GM23338 (cell line): ENCODE data around the gene NLK. TPM values are rescaled to one million over a fixed set of nuclear protein-coding genes. Genes with fewer than 3 reads are reported as not detected.

Experiments used
- ATAC-seq: fragments of 200-7000 bp; cut with Tn5 transposase; 3 replicates; pipeline ENCODE4 v1.9.1; 2020
- DNase-seq: peaks from one replicate; pipeline ENCODE4 v3.0.0-alpha.2; 2015; ENCODE audit warnings: low spot score
- H2AFZ ChIP-seq: fragments of 200-600 bp; sonication (generic); 2 replicates; pipeline ENCODE4 v1.8.0; 2016; ENCODE audit warnings: antibody characterized with exemption, mild to moderate bottlenecking, moderate library complexity
- H3F3A ChIP-seq: fragments of 200-600 bp; sonication (generic); replicated peaks from 2 replicates; pipeline ENCODE4 v1.8.0; 2017; ENCODE audit warnings: antibody characterized with exemption, mixed run types, low read depth
- H3K27ac ChIP-seq: fragments of 200-600 bp; sonication (generic); 2 replicates; pipeline ENCODE4 v1.6.1; 2016; ENCODE audit warnings: low read depth
- H3K27me3 ChIP-seq: fragments of 200-600 bp; sonication (generic); 2 replicates; pipeline ENCODE4 v1.8.0; 2016; ENCODE audit warnings: mild to moderate bottlenecking, mixed run types, moderate library complexity; ENCODE audit not compliant: insufficient read depth
- H3K36me3 ChIP-seq: fragments of 200-600 bp; sonication (generic); 2 replicates; pipeline ENCODE4 v1.8.0; 2016; ENCODE audit warnings: mild to moderate bottlenecking; ENCODE audit not compliant: insufficient read depth
- H3K4me1 ChIP-seq: fragments of 200-600 bp; sonication (generic); 2 replicates; pipeline ENCODE4 v1.8.0; 2016; ENCODE audit warnings: mild to moderate bottlenecking, moderate library complexity; ENCODE audit not compliant: insufficient read depth
- H3K4me2 ChIP-seq: fragments of 200-600 bp; sonication (generic); 2 replicates; pipeline ENCODE4 v1.7.1; 2017; ENCODE audit warnings: mixed run types
- H3K4me3 ChIP-seq: fragments of 200-600 bp; sonication (generic); 2 replicates; pipeline ENCODE4 v1.6.1; 2016; ENCODE audit warnings: mixed run types
- H3K79me2 ChIP-seq: fragments of 200-600 bp; sonication (generic); replicated peaks from 2 replicates; pipeline ENCODE4 v1.8.0; 2017; ENCODE audit warnings: mild to moderate bottlenecking; ENCODE audit not compliant: insufficient read depth
- H3K9me2 ChIP-seq: fragments of 200-600 bp; sonication (generic); 2 replicates; pipeline ENCODE4 v1.8.0; 2017; ENCODE audit not compliant: insufficient read depth
- H4K20me1 ChIP-seq: fragments of 200-600 bp; sonication (generic); replicated peaks from 2 replicates; pipeline ENCODE4 v1.8.0; 2017; ENCODE audit warnings: mild to moderate bottlenecking; ENCODE audit not compliant: insufficient read depth
- H3K27ac Mint-ChIP-seq: 2 replicates; pipeline ENCODE4 v1.8.0; 2020; ENCODE audit warnings: inconsistent platforms, mild to moderate bottlenecking, moderate library complexity, mixed read lengths
- H3K27me3 Mint-ChIP-seq: 3 replicates; pipeline ENCODE4 v1.8.0; 2022; ENCODE audit warnings: low read depth, mild to moderate bottlenecking, moderate library complexity, mixed read lengths, inconsistent platforms; ENCODE audit not compliant: insufficient read depth, poor library complexity
- H3K36me3 Mint-ChIP-seq: 3 replicates; pipeline ENCODE4 v1.8.0; 2021; ENCODE audit warnings: low read depth, mild to moderate bottlenecking, inconsistent platforms, moderate library complexity, mixed read lengths
- H3K4me1 Mint-ChIP-seq: 3 replicates; pipeline ENCODE4 v1.8.0; 2020; ENCODE audit warnings: mild to moderate bottlenecking, inconsistent platforms, mixed read lengths
- H3K4me3 Mint-ChIP-seq: 3 replicates; pipeline ENCODE4 v1.8.0; 2021; ENCODE audit warnings: moderate library complexity, mild to moderate bottlenecking, inconsistent platforms, mixed read lengths
- H3K9me3 Mint-ChIP-seq: 3 replicates; pipeline ENCODE4 v1.8.0; 2020; ENCODE audit warnings: moderate library complexity, mild to moderate bottlenecking, inconsistent platforms, mixed read lengths
- EZH2phosphoT487 ChIP-seq: fragments of 200-600 bp; sonication (generic); IDR thresholded peaks from one replicate; pipeline ENCODE4 v1.8.1; 2018; ENCODE audit warnings: antibody characterized with exemption; ENCODE audit not compliant: unreplicated experiment
- JUNB ChIP-seq: IDR thresholded peaks from one replicate; pipeline ENCODE4 v1.6.1; 2016; ENCODE audit warnings: antibody characterized with exemption; ENCODE audit not compliant: unreplicated experiment
- NANOG ChIP-seq: IDR thresholded peaks from 2 replicates; pipeline ENCODE4 v1.6.1; 2016; ENCODE audit warnings: antibody characterized with exemption, borderline replicate concordance
- POLR2AphosphoS5 ChIP-seq: IDR thresholded peaks from 2 replicates; pipeline ENCODE4 v1.6.1; 2016; ENCODE audit warnings: antibody characterized with exemption, low read depth
- STAT1 ChIP-seq: IDR thresholded peaks from one replicate; pipeline ENCODE4 v1.6.1; 2016; ENCODE audit warnings: antibody characterized with exemption; ENCODE audit not compliant: unreplicated experiment
- ZNF114 ChIP-seq: fragments of 250-450 bp; sonication (Bioruptor Pico); IDR thresholded peaks from 2 replicates; pipeline ENCODE4 v1.5.0; 2020; ENCODE audit warnings: mild to moderate bottlenecking, moderate library complexity
- ZNF331 ChIP-seq: fragments of 250-450 bp; sonication (Bioruptor Pico); IDR thresholded peaks from 2 replicates; pipeline ENCODE4 v1.5.0; 2020; ENCODE audit warnings: low read depth, mild to moderate bottlenecking, moderate library complexity
- polyA plus RNA-seq: library from polyadenylated mRNA; unstranded; fragments of >200 nt; fragmentation: Nextera tagmentation; extraction: Ambion mirVana; gene quantifications from 2 replicates; pipeline ENCODE4 v1.2.1, GENCODE V29; 2016
- total RNA-seq: library from RNA; depleted of rRNA; stranded (reverse); fragments of >200 nt; shearing (Covaris generic); gene quantifications from 2 replicates; pipeline ENCODE4 v1.2.3, GENCODE V29; 2014
- TF ChIP-seq, protein P1 (sequence below): fragments of 250-450 bp; sonication (Bioruptor Pico); IDR thresholded peaks from 2 replicates; pipeline ENCODE4 v1.5.0; 2020; ENCODE audit warnings: mild to moderate bottlenecking, moderate library complexity
- TF ChIP-seq, protein P2 (sequence below): IDR thresholded peaks from 2 replicates; pipeline ENCODE4 v1.6.1; 2016; ENCODE audit warnings: antibody characterized with exemption

The NLK gene
- total and polyA plus RNA-seq, 2 experiments from 2014 or later, result 34.7 to 78.5 TPM

DNA sequence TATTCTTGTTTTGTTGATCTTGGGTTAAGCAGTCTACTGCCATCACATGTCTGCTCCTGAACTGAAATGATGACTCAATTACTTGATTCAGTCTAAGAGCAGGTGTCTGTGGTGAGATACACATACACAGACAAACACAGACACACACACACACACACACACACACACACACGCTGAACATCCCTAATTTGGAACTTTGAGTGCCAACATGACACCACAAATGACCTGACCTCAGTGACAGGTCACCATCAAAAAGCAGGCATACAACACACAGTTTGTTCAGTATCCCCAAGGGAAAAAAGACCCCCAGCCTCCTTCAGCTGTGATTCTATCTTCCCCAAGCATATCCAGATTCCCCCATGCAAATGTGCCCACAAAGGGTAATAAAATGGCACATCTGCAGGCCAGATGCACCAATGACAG lies 146.4 kb downstream of the NLK start (continued):
- TF ChIP-seq, protein P1, sequence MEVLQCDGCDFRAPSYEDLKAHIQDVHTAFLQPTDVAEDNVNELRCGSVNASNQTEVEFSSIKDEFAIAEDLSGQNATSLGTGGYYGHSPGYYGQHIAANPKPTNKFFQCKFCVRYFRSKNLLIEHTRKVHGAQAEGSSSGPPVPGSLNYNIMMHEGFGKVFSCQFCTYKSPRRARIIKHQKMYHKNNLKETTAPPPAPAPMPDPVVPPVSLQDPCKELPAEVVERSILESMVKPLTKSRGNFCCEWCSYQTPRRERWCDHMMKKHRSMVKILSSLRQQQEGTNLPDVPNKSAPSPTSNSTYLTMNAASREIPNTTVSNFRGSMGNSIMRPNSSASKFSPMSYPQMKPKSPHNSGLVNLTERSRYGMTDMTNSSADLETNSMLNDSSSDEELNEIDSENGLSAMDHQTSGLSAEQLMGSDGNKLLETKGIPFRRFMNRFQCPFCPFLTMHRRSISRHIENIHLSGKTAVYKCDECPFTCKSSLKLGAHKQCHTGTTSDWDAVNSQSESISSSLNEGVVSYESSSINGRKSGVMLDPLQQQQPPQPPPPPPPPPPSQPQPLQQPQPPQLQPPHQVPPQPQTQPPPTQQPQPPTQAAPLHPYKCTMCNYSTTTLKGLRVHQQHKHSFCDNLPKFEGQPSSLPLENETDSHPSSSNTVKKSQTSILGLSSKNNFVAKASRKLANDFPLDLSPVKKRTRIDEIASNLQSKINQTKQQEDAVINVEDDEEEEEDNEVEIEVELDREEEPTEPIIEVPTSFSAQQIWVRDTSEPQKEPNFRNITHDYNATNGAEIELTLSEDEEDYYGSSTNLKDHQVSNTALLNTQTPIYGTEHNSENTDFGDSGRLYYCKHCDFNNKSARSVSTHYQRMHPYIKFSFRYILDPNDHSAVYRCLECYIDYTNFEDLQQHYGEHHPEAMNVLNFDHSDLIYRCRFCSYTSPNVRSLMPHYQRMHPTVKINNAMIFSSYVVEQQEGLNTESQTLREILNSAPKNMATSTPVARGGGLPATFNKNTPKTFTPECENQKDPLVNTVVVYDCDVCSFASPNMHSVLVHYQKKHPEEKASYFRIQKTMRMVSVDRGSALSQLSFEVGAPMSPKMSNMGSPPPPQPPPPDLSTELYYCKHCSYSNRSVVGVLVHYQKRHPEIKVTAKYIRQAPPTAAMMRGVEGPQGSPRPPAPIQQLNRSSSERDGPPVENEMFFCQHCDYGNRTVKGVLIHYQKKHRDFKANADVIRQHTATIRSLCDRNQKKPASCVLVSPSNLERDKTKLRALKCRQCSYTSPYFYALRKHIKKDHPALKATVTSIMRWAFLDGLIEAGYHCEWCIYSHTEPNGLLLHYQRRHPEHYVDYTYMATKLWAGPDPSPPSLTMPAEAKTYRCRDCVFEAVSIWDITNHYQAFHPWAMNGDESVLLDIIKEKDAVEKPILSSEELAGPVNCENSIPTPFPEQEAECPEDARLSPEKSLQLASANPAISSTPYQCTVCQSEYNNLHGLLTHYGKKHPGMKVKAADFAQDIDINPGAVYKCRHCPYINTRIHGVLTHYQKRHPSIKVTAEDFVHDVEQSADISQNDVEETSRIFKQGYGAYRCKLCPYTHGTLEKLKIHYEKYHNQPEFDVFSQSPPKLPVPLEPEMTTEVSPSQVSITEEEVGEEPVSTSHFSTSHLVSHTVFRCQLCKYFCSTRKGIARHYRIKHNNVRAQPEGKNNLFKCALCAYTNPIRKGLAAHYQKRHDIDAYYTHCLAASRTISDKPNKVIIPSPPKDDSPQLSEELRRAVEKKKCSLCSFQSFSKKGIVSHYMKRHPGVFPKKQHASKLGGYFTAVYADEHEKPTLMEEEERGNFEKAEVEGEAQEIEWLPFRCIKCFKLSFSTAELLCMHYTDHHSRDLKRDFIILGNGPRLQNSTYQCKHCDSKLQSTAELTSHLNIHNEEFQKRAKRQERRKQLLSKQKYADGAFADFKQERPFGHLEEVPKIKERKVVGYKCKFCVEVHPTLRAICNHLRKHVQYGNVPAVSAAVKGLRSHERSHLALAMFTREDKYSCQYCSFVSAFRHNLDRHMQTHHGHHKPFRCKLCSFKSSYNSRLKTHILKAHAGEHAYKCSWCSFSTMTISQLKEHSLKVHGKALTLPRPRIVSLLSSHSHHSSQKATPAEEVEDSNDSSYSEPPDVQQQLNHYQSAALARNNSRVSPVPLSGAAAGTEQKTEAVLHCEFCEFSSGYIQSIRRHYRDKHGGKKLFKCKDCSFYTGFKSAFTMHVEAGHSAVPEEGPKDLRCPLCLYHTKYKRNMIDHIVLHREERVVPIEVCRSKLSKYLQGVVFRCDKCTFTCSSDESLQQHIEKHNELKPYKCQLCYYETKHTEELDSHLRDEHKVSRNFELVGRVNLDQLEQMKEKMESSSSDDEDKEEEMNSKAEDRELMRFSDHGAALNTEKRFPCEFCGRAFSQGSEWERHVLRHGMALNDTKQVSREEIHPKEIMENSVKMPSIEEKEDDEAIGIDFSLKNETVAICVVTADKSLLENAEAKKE (CRISPR knock-in tag), result no peak
- no peak for TF ChIP-seq NANOG
- TF ChIP-seq STAT1, result no peak
- TF ChIP-seq, protein P2, sequence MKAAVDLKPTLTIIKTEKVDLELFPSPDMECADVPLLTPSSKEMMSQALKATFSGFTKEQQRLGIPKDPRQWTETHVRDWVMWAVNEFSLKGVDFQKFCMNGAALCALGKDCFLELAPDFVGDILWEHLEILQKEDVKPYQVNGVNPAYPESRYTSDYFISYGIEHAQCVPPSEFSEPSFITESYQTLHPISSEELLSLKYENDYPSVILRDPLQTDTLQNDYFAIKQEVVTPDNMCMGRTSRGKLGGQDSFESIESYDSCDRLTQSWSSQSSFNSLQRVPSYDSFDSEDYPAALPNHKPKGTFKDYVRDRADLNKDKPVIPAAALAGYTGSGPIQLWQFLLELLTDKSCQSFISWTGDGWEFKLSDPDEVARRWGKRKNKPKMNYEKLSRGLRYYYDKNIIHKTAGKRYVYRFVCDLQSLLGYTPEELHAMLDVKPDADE, result no peak
- TF ChIP-seq POLR2AphosphoS5, result no peak
- TF ChIP-seq EZH2phosphoT487, result no peak

DNA sequence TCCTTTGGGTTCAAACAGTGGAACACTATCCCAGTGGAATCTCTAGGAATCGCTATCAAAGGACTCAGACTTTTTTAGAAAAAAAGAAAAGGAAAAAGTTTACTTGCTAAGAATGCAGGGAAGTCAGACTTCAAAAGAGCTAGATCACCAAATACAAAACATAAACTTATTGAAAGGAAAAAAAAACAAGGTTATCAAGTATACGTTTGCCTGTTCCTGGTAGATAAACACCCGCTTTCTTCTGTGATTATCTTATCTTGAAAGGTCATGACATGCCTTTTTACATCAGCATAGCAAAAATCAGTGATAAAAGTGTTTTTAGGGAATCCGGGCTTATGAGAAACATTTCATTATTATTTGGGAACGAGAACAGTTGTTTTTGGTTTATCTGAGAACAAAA lies 147.2 kb downstream of the NLK start:
- Histone ChIP-seq H3K27ac (no peak overlapping the region), H3K4me3 (no peak overlapping the region), H3K79me2 (no peaks in the 10 kb centered on the region), H3K4me1 (no peaks in the 10 kb centered on the region), H3K36me3 (peaks cover 35% of the 10 kb centered on the region), H3F3A (no peaks in the 10 kb centered on the region), H2AFZ (no peak overlapping the region), H3K4me2 (no peak overlapping the region), H4K20me1 (no peaks in the 10 kb centered on the region), H3K9me2 (0 out of 2 replicates have a peak, but pooled peaks cover 3% of the 10 kb centered on the region), H3K27me3 (no peaks in the 10 kb centered on the region)
- Mint-ChIP-seq H3K9me3 (peaks cover 6% of the 10 kb centered on the region; the same call in 2 of the 3 replicates), H3K27me3 (peaks cover 1% of the 10 kb centered on the region), H3K36me3 (peaks cover 51% of the 10 kb centered on the region), H3K4me1 (peaks cover under 1% of the 10 kb centered on the region), H3K27ac (peak overlapping the region; percentile 26; the same call in 1 of the 2 replicates), H3K4me3 (no peak overlapping the region)
- DNase-seq (no peak), ATAC-seq (no peak)
- TF ChIP-seq EZH2phosphoT487 (no peak), ZNF114 (CRISPR knock-in tag) (no peak), ZNF331 (CRISPR knock-in tag) (no peak), JUNB (no peak), STAT1 (no peak)
- TF ChIP-seq, protein P1 (CRISPR knock-in tag), result no peak
